ENCODE measurements around the gene FNTB.

Gene FNTB

DNA sequence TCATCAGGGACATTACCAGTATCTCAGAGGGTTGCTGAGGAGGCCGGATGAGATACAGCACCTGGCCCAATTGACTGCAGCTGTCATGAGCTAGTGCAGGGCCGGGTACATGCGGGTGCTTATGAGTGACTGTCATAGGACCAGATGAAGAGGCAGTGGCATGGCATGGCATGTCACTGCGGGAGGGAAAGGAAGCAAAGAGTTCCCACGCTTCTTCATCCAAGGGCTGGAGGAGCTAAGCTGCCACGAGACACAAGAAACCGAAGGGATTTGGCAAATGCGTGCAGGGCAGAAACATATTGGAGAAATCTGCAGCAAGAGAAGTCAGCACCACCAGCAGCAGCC is 33.4 kb upstream of the FNTB start:
- DNase-seq = no peak

DNA sequence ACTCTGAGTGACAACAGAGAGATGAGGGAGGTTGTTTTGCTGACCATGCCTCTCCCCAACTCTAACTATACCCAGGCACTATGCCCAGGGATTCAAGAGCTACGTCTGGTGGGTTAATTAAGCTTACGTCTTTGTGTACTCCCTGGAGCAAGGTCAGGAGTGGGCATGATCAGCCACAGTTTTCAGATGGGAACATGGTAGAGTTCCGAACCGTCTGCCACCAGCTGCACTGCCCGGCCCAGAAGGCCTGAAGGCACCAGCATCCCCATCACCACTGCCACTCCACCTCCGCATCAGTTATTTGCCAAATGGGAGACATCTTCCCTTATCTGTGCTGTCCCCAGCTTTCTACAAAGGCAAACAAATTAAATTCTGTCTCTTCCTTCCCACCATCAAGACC is 33.0 kb upstream of the FNTB start:
- DNase-seq = no peak

DNA sequence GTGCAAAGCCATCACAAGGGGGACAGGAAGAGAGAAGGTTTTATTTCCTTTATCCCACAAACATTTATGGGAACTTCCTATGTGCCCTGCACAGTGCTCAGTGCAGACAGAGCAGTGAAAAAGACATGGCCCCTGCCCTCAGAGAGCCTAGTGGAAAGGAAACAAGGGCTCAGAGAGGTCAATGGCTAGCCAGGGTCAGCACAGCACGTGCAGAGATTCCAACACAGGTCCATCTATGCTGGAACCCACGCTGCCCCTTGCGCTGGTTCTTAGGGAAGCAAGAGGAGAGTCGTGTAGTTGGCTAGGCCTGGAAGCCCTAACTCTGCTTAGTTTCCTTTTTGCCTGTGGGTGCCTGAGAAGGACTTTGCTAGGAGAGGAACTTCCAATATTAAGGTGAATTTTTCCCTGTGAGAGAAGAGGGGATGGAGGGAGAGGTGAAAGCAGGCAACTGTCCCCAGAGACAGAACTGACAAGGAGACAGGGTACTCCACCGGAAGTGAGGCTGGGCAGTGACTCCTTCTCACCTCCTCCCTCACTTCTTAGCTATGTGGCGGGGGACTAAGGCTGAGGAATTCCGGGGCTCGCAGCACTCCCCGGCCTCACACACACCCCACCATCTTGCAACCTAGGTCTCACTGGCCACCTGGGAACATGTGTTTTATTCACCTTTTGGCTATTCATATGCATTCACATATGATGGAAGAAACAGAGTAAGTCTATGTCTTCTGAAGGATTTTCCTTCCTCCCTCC is 32.0 kb upstream of the FNTB start:
- no peak for DNase-seq

DNA sequence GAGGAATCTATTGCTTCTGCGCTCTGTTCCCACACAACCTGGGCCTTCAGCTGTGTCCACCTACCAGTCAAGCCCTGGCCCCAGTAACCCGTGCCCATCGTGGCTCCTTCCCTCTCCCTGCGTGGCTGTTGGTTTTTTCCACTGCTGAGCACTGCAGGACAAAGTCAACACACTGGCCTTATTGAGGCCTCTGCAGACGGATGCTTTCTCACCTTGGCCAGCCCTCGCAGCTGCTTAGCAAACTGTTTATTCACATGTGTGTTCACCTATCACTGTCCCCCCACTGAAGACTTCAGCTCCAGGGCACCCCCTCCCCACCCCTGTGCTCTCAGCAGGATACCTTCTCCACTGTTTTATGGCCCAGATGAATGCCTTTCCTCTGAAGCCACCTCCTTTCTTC is 31.4 kb upstream of the FNTB start:
- no peak for DNase-seq

DNA sequence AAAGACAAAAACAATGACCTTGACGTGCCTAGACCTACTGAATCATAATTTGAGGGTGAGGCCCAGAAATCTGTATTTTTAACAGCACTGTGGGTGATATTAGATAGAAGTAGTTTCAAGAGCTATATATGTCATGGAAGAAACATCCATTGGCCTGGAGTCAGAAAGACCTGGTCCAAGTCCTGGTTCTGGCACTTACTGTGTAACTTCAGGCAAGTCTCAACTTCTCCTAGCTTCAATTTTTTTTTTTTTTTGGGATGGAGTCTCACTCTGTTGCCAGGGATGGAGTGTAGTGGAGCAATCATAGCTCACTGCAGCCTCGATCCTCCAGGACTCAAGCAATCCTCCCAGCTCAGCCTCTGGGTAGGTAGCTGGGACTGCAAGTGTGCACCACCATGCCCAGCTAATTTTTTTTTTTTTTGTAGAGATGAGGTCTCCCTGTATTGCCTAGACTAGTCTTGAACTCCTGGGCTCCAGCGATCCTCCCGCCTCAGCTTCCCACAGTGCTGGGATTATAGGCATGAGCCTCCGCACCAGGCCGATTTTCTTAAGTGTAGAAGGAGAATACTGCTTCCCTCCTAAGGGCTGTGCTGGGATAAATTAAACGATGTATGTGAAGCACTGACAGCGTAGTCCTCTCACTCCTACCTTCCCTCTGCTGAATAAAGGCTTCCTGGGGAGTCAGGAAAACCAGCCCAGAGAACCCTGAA is 29.8 kb upstream of the FNTB start:
- no peak for DNase-seq

DNA sequence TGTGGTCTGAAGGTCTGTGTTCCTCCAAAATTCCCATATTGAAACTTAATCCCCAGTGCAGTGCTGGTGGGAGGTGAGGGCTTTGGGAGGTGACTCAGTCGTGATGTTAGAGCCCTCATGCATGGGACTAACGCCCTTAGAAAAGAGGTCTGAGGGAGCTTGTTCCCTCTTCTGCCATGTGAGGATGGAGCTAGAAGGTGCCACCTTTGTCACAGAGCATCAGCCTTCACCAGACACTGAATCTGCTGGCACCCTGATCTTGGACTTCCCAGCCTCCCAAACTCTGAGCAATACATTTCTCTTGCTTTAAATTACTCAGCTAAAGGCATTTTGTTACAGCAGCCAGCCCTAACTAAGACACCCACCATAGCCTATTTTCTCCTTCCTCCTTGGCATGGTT is 28.5 kb upstream of the FNTB start:
- DNase-seq = no peak

DNA sequence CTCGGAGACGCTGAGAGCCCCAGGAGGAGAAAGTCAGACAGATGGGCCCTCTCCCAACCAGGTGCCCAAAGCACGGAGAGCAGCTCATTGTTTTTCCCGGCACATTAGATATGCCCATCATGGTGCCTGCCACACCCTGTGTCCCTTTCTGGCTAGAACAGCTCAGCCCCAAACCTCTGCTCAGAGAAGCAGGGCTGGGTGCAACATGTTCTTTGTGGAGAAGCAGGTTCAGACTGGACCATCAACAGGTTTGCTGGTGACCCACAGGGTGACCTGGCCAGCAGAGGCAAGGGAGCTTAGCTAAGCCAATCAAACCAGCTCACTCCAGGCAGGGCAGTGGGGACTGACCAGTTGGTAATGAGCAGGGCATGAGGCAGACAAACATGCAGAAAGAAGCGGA is 28.0 kb upstream of the FNTB start:
- DNase-seq = no peak

DNA sequence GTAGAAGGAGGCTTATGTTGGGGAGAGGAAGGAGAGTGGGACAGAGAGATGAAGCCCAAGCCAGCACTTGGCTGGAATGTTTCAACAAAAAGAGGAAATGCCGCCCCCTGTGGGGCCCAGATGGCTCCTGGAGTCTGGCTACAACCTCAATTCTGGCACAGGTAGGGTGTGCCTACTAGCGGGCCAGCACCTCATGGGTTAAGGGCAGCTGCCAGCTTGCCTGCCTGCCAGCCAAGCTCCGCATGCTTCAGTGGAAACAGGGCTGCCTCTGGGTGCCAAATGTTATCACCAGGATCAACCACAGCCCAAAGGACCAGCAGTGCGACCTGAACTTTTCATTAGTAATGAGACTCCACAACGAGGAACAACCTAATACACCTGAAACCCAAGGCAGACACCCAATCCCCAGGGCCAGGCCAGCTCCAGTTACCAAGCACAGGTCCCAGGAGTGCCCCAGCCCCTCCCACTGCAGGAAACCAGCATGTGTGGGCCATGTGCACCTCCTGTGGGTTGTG is 25.9 kb upstream of the FNTB start:
- no peak for DNase-seq

DNA sequence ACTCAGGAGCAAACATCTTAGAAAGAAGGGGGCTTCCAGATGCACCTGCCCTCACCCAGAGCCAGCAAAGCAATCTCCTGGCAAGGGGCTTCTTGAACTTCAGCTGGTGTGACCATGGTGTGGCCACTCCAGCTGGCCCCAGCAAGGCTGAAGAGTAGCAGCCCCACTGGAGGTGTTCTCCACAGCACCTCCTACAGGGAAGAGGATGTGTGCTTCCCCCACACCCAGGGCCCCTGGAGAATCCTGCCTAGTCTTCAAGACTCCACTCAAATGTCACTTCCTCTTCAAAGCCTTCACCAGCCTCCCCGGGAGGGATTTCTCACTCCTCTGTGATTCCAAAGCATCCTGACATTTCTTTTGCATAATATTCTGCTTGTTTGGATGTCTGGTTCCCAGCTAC is 23.1 kb upstream of the FNTB start:
- DNase-seq = no peak

DNA sequence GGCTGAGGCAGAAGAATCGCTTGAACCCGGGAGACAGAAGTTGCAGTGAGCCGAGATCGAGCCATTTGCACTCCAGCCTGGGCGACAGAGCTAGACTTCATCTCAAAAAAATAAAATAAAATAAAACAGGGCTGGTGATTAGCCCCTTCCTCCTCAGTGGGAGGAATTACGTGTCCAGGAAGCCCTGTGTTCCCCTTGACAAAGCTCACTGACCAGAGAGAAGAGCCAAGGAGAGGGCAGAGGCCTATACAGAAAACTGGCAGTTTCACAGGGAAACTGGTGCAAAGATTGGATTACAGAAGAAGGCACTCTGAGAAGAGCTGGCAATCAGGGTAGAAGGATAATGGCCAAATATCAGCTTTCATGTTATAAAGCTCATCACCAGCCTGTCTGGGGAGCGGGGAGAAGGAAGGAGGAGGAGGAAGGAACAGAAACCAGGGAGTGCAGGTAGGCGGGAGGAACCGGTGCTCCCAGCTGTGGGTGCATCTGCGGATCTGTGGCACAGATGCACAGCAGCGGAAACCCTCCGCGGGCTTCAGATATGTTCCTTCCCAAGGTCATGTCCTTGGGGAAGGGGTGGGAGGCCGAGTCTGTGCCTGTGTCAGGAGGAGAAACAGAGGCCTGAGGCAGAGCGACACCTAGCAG is 21.2 kb upstream of the FNTB start:
- DNase-seq = no peak

DNA sequence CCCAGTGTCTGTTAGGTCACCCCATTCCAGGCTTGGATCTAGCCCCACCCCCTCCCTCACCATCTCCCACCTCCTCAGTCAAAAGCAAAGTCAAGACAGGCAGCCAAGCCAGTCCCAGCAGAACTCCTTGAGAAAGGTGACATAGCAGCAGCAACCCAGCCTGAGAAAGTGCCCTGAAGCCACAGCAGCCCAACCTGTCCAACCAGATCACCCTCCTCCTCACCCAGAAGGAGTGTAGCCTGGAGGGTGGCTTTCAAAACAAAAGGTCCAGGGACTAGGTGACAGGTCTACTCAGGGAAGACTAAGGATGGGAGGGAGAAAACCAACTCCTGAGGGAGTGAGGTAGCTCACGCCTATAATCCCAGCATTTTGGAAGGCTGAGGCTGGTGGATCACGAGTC is 19.7 kb upstream of the FNTB start:
- no peak for DNase-seq

DNA sequence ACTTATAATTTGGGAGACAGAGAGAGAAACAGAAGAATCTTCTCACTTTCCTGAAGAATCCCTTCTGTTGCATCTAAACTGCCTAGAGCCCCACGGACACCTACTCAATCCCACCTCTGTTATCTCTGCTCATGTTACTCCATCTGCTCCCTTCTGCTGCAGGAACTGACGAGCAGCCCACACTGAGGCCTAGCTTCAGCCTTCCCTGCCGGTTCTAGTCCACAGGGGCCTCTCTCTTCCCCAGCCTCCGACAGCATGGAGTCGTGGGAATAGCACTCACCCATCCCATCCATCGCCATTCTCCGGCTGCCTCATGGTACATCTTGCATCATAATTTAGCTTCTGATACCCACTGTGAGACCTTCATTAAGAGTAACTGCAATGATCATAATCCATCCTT is 18.5 kb upstream of the FNTB start:
- DNase-seq = no peak

DNA sequence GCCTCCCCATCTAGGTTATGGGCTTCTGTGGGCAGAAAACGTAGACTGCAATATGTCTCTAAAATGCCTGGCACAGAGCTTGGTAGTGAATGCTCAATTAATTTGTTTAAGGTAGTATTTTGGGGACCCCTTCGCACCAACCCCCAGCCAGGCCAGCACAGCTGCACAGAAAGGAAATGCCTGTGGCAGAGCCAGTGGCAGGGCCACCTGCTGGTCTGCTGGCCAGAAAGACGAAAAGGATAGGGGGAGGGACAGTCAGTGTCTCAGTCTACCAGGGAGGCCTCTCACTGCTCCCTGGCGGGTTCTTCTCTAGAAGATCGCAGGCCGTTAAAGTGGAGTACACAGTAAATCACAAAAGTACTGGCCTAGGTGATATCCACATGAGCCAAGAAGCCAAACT is 18.0 kb upstream of the FNTB start:
- no peak for DNase-seq

DNA sequence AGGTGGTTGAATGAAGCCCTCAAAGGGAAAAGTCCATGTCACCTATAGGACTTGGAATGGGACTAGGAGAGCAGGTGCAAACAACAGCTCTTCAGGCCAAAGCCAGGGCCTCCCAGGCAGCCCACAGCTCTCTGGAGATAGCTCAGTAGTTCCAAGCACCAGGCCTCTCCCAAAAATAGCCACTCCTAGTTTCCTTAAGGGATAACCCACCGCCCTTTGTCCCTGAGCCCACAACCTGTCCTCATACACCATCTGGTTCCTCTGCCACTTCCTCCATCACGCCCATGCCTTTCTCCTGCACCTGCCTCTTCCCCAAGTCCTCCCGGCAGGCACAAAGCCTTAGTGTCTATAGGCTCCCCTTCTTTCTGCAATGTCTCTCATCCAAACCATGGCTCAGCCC is 16.7 kb upstream of the FNTB start:
- DNase-seq = no peak

DNA sequence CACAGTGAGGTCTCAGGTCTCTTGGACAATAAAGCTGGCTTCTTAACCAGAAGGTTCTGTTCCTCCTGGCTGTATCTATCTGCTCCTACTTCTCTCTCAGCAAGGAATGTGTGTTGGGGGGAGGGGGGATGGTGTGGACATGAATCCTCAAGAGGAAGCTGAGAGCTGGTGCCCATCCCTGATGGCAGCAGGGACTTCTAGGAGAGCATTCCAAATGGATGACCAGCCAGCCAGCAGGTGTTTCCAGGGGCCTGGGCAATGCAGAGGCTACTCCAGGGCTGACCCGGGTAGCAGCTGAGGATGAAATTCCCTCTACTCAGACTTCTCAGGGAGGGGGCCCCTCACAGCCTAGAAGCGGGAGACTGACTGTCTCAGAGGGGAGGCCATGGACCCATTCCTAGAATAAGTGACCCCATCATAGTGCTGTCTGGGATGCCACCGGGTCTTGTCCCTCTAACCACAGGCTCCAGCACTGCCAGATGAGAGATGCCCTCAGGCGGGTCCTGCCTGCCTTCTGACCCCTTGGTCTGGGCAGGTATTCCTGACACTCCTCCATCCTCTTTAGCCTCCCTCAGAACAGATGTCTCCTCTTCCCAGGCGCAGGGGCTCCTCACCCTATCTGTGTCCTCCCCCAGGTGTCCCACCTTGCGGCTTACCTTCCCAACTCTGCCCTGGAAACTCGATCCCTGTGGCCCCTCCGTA is 15.8 kb upstream of the FNTB start:
- no peak for DNase-seq

DNA sequence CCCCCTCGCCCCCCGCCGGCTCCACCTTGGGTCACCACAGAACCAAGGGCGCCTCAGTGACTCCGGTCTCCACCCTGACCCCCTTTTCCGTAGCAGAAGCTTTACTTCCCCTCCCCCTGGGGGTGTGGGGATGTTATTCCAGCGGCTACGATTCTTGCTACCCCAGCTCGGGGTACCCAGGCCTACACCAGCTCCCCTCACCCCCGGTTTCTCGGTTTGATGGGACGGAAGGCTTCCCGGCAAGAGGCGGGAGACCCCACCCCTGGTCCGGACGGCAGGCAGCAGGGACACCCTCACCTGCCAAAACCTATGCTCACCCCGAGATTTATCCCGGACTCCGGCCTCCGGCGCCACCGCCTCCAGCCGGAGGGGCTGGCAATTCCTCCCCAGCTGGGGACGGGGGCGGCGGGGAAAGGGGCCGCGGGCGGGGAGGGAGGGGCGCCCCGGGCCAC is 15.2 kb upstream of the FNTB start:
- peak in 1 of 4 experiments; percentile 34 for DNase-seq

DNA sequence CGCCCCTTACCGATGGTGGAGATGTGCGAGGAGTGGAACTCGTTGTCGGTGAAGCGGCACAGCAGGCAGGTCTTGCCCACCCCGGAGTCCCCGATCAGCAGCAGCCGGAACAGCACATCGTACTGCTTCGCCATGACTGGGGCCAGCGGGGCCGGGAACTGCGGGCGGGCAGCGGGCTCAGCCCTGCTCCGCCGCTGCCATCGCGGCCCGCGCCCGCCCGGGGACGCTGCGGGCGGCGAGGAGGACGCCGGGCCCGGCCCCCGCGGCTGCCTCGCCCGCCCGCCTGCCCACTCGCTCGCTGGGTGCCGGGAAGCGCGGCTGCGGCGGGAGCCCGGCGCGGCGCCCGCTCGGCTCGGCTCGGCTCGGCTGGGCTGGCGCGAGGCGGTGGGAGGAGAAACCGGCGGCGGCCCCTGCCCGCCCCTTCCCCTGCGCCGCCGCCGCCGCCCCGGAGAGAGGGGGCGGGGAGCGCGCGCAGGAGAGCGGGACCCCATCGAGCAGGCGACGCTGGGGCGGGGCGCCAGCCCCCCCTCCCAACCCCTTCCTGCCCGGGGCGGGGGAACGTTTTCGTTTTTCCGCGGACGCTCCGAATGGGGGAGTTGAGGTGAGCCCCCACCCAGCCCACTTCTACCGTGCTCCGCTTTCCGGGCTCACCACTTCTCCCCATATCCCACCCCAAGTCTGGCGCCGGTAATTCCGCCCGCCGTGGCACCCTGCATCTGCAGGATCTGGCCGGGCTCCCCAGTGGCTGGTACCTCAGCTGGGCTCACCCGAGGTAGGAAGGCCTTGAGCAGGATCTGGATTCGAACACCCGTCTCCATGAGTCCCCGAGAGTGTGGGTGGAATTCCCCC is 14.5 kb upstream of the FNTB start, which contains the start of gene RAB15:
Gene RAB15 (minus strand): TSS at position 394 of the 849 bp plus-strand sequence. CDS start 260 bp downstream, at position 134.
- peak in 1 of 4 experiments; percentile 46 for DNase-seq

DNA sequence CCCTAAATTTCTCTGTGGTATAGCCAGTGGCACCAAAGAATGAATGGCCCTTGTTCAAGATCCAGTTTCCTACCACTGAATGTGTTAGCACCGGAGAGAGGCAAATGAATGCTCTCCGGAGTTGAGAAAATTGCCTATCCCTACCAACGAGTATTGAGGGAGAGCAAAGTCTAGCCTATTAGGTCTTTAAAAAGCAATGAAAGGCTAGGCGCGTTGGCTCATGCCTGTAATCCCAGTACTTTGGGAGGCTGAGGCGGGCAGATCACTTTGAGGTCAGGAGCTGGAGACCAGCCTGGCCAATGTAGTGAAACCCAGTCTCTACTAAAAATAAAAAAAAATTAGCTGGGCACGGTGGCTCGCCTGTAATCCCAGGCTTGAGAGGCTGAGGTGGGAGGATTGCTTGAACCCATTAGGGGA is 13.7 kb upstream of the FNTB start:
- no peak for DNase-seq

DNA sequence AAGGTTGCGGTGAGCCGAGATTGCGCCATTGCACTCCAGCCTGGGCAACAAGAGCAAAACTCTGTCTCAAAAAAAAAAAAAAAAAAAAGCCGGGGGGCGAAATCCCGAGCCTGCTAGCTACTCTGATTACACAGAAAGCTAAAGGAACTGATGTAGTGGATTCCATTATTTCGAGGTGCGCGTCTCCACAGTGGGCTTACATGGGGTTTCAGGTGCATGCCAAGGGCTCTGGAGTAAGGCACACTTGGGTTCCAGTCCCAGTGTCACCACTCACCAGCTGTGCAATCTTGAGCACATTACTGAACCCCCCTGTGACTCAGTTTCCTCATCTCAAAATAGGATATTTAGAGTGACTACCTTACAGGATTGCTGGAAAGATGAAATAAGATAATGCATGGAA is 12.9 kb upstream of the FNTB start:
- DNase-seq = no peak

DNA sequence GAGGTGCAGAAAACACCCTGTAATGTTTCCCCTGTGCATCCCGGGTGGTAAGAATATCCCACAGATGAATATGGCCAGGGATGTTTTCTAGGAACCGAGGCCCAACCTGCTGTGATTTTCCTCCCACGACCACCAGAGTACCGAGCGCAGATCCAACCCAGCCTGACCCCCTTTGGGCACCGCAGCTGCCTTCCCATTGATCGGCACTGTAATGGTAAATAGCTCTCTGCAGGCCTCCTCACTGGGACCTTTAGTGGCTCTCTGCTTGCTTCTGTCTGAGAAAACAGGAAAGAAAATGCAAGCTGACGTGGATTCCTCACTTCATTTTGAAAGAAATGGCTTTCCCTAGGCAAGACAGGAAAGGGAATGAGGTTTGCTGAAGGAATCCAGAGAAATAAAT is 12.1 kb upstream of the FNTB start:
- DNase-seq = no peak

DNA sequence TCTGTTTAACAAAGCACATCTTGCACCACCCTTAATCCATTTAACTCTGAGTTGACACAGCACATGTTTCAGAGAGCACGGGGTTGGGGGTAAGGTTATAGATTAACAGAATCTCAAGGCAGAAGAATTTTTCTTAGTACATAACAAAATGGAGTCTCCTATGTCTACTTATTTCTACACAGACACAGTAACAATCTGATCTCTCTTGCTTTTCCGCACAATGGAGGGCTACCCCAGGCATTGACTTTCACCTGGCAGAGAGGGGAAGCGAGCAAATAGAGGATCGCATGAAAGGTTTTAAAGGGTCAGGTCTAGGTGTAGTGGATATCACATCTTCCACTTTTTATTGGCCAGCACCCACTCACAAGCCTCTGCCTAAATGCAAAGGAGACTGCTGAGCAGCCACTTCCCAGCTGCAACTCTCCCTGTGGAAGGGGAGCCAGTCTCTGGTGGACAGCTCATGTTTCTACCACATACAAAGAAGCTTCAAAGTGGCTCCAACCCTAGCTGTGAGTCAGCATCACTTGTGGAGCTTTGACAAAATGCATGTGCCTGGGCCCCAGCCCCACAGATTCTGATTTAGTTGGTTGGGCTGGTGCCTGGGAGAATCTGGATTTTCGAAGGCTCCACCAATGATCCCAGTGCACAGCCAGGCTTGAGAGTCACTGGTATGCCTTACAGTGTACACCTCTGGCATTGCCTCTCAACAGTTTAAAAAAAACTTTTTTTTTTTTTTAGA is 7.2 kb upstream of the FNTB start:
- no peak for DNase-seq
